ENCODE data around the gene WNT11. TPM values are rescaled to one million over a fixed set of nuclear protein-coding genes. Genes with fewer than 3 reads are reported as not detected.

The WNT11 gene
- total RNA-seq, 2 donors from 2014 or later, result 39.2 to 59.3 TPM

GRCh38 chr11:76150141-76150540 is 56.2 kb downstream of the WNT11 start:
- DNase-seq (ENCODE audit: low spot score), result peak; percentile 60
- intact Hi-C loops (cut with DNase I), result loop anchor here (5.0 to 10.0 kb wide), 2 partner anchors 248 to 255 kb away; no protein-coding TSS in a partner anchor

- intact Hi-C loops (cut with DNase I), result loop anchor here (5.0 to 10.0 kb wide), 2 partner anchors 247 to 255 kb away; no protein-coding TSS in a partner anchor
- no peak for DNase-seq (ENCODE audit: low spot score)
Measured at GRCh38 chr11:76149713-76150112, 56.6 kb downstream of the WNT11 start.

GRCh38 chr11:76148941-76149613 is 57.2 kb downstream of the WNT11 start:
- DNase-seq (ENCODE audit: low spot score), result peak; percentile 74
- intact Hi-C loops (cut with DNase I), result no loop called here

GRCh38 chr11:76148231-76148630 is 58.1 kb downstream of the WNT11 start:
- no peak for DNase-seq (ENCODE audit: low spot score)
- intact Hi-C loops (cut with DNase I), result no loop called here

- intact Hi-C loops (cut with DNase I), result no loop called here
Measured at GRCh38 chr11:76147106-76147740, 59.1 kb downstream of the WNT11 start.

GRCh38 chr11:76143274-76143673 is 63.0 kb downstream of the WNT11 start:
- intact Hi-C loops (cut with DNase I), result no loop called here
- DNase-seq (ENCODE audit: low spot score), result no peak

More at GRCh38 chr11:76147106-76147740, 59.1 kb downstream of the WNT11 start:
- DNase-seq (ENCODE audit: low spot score), result no peak

- intact Hi-C loops (cut with DNase I), result no loop called here
- no peak for DNase-seq (ENCODE audit: low spot score)
Measured at GRCh38 chr11:76141901-76142588, 64.3 kb downstream of the WNT11 start.

- intact Hi-C loops (cut with DNase I), result no loop called here
- DNase-seq (ENCODE audit: low spot score), result no peak
Measured at GRCh38 chr11:76140912-76141574, 65.3 kb downstream of the WNT11 start.

GRCh38 chr11:76139314-76139713 is 67.0 kb downstream of the WNT11 start:
- no peak for DNase-seq (ENCODE audit: low spot score)
- intact Hi-C loops (cut with DNase I), result no loop called here

Other genes starting within 250 kb of the WNT11 start
- 10 to 100 TPM; 37.7 to 39.0 TPM for gene THAP12, start 174.6 kb upstream of the WNT11 start, total RNA-seq
- 1 to 10 TPM; 1.2 to 1.9 TPM for gene GVQW3, start 174.8 kb upstream of the WNT11 start, total RNA-seq
- gene EMSY, start 238.5 kb upstream of the WNT11 start, total RNA-seq, result 10 to 100 TPM; 18.1 to 18.6 TPM

Measured in posterior vena cava (tissue), 2 donors.